Effector CD4-positive, alpha-beta T cell (primary cell): ENCODE data around the gene ETV3L.
A peak's percentile ranks its signal among the peaks of the same experiment; 100 is the strongest.
"Not testable (repeated sequence)": the region's sequence is repeated elsewhere in the genome, so short reads cannot be mapped to it uniquely, and the experiment has no call there.

Experiments
- DNase-seq: peaks from one replicate; pipeline ENCODE4 v3.0.0-alpha.2; 2020

ETV3L gene

DNA sequence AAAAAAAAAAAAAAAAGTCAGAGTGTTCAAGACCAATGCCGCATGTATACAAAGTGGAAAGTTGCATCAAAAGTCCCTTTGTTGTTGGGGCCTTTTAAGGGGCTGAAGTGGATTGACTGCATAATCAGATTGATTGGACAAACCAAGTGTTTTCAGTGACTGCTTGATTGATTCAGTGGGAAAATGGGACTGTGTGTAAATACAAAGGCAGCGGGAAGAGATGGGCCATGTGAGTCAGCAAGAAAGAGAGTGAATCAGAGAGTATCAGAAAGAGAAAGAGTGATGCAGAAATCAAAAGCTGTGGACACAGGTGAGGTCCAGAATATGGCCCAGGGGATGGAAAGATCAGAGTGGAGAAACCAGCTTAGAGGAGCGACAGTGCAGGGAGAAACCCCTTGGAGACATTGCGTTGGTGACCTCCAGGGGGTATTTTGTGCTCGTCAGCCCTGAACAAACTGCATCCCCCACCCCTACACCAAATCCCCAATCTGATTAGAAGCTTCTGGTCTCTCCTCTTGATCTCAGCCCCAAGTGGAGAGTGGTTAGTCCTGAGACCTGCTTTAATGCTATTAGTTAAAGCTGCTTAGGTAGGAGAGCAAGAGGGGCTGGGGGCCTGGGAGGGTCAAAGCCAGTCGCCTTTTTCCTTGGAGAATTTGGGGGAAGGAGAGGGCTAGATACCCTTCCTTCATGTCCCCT is 5.1 kb upstream of the ETV3L start:
- DNase-seq: no peak

DNA sequence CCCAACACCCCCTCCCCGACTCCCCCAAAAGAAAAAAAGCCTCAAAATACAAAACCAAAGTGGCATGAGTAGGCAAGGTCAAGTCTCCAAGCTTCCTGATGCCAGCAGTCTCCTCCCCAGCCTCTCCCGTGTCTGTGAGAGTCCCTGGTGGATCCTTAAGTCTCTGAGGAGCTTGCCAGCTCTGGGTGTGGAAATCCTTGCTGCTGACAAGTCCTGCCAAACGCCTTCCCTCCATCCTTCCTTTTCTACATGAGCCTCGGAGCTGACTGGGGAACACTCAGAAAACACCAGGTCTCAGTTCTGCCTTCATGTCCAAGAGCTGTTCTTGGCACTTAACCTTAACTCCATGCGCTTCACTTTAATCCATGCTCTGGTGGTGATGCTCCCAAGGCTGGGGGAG is 3.7 kb upstream of the ETV3L start:
- DNase-seq: no peak

DNA sequence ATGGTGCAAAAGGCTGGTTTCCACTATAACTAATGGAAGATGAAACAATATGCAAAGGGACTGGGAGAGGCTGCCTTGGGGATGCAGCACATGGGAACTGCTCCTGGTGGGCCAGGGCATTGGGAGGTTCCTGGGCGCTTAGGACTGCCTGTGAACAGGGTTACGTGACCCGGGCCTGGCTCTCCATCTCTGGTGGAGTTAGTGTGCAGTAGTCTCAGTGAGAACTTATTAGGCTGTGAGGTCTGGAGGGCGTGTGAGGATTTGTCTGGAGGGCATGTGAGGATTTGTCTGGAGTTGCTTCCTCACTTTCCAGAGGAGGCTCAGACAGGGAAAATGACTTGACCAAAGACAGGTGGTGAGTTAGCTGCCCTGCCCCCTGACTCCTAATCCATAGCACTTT is 1.5 kb upstream of the ETV3L start:
- DNase-seq: no peak

DNA sequence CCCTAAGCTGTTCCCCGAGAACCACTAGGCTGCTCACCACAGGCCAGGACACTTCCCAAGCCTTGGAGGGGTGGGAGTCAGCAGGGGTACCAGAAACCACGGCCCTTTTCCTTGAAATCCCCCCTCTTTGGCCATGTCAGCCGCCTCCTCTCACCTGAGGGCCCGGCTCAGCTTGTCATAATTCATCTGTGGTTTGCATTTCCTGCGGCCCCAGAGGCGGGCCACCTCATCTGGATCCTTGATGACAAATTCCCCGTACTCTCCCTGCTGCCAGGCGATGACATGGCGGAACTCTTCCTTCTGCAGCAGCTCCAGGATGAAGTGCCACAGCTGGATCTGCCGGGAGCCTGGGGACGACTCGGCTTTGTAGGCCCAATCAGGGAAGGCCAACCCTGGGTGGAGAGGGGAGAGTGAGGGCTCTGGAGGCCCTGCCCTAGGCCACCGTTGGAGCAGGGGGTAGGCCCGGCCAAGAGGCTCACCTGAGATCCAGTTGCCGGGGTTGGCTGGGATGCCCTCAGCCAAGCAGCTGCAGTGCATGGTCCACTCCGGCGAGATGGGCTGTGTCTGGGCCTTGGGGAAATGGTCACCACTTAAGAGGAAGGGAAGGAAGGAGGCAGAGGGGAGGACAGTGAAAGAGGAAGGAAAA is 498 bp downstream of the ETV3L start:
- not testable (repeated sequence) for DNase-seq

DNA sequence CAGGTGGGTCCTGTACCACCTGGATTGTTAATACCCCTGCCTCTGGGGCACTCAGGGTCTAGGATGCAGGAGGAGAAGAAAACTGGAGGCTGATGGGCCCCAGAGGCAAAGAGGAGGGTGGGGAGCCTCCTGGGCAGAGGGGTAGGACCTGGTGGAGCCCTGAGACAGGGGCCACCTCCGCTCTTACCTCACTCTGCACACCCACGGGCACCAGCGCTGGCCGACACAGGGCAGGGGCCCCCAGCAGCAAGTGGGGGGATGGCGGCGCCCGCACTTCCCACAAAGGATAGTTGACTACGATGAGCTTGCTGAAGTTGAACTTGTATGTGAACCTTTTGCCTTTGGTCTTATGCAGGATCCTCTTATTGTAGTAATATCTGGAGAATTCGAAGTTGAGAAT is 1.1 kb downstream of the ETV3L start:
- no peak for DNase-seq

DNA sequence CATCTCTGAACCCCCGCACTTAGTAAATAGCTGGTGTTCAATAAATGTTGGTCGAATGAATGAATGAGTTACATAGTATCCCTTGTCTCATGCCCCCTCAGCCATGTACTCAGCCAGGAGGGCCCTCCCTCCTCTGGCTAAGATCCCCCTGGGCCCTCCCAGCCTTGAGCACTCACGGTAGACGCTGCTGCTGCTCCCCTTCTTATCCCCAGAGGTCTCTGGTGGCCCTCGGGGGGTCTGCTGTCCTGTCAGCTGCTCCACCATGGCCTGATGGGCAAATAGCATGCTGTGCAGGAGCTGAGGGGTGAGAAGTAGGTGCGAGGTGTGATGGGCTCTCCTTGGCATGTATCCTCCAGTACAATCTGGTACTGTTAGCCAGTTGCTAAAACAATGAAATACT is 1.9 kb downstream of the ETV3L start:
- DNase-seq: no peak

DNA sequence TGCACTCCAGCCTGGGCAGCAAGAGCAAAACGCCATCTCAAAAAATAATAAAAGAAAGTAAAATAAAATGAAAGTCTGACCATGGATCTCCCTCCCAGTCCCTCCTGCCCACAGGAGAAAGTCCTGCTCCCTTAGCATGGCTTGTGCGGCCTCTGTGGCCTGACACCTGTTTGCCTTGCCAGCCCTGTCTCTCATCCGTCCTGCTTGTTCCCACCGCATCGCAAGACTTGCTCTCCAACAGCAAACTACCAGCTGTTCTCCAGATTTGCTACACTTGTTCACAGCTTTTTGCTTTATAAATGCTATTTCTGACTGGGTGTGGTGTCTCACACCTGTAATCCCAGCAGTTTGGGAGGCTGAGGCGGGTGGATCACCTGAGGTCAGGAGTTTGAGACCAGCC is 2.7 kb downstream of the ETV3L start:
- DNase-seq: no peak

DNA sequence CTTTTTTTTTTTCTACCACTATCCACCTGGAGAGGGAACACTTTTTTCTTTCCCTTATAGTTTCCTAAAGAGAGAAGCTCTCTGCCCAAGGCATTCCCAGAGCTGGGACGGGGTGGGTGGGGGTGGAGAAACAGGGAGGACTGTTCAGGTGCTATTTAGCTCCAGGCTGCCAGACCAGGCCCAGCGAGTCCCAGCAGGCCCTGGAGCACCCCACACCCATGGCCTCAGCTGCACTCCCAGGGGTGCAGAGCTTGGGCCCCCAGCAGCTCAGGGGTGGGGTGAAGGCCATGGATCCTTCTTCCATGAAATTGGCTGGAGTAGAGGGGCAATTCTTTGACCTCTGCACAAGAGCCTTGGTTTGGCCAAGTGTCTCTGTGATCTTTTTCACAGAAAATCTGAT is 4.1 kb downstream of the ETV3L start:
- no peak for DNase-seq

DNA sequence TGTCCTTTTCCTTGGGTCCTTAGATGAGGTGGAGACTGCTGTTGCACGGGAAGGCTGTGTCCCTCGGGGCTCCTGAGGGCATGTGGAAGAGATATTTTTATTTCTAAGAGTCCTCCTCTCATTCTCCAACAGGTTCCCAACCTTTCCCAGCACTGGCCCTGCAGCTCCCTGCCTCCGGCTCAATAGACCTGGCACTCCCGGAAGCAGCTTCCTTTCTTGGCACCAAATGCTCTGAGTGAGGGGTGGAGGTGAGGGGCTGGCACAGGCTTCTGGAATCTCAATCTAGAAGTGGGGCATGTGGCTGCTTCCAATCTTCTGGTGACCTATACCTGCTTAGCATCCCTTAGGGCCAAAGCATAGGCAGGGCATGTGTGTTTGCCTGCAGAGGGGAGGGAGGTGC is 4.5 kb downstream of the ETV3L start:
- no peak for DNase-seq

DNA sequence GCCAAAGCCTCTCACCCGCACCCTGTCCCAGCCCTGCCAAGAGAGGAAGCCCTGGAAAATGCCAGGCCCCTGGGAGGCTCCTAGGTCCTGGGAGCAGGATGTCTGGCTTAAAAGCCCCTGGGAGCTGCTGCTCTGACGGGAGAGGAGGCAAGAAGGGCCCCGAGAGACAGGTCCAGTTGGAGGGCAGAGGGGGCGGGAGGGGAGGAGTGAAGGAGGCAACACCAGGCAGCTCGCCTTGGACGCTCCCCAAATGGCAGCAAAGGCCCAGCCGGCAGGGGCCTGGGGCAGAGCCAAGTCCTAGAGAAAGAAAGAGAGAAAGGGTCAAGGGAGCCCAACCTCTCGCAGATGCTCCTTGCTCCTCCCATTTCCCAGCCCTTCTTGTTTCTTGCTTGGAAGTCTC is 6.8 kb downstream of the ETV3L start:
- DNase-seq: no peak

DNA sequence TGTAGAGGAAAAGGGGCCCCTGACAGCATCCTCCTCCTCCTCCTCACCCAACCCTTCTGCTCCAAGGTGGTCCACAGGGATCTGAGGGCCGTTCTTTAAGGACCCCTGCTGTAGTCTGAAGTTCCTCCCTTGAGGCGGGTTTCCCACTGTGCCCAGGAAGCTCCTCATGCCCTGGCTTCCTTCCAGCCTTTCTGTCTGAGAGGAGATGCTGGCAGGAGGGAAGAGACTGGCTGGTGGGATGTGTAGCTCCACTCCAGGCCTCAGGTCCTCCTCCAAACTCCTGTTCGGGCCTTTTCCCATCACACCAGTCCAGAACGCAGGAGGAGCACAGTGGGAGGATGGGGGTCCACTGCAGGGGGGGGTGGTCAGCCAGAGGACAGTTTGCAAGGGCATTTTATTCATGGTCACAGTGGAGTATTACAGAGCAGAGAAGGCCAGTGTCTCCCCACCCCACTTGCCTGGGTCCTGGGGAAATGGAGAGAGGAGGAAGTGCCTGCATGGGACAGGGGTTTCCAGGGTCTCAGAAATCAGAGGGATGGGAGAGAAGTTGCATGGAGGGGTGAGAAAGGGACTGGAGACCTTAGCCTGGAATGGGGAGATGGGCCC is 7.8 kb downstream of the ETV3L start:
- DNase-seq: no peak

DNA sequence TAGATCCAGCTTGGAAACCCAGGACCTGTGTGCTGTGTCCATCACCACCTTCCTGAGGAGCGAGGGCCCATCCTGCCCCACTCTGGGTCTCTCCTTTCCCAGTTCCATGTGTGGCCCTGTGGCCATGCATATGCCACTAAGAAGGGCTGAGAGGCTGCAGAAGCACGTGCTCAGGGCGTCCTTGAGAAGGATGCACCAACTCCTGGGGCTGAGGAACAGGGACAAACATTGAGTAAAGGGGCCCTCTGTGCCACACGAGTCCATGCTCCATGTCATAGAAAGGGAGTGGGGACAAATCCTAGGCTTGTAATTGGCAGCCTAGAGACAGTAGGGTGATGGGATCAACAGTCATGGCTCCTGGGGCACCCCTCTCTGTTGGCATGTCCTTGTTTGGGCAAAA is 8.4 kb downstream of the ETV3L start:
- no peak for DNase-seq

DNA sequence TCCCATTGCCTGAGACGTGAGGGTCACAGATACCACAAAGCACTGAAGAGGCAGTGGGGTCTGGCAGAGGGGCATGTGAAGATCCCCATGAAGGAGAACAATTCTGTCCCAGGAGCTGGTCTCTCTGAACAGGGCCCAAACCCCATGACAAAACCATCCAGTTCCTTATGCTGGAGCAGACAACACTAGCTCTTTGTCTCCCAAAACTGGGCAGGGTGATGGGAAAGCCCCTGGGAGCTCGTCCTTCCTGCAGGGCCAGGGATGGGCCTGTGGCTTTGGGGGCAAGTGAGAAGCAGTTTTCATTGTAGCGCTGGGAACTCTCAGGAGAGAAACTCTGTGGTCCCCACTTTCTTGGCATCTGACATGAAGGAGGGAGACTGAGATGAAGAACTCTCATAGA is 8.8 kb downstream of the ETV3L start:
- DNase-seq: no peak

DNA sequence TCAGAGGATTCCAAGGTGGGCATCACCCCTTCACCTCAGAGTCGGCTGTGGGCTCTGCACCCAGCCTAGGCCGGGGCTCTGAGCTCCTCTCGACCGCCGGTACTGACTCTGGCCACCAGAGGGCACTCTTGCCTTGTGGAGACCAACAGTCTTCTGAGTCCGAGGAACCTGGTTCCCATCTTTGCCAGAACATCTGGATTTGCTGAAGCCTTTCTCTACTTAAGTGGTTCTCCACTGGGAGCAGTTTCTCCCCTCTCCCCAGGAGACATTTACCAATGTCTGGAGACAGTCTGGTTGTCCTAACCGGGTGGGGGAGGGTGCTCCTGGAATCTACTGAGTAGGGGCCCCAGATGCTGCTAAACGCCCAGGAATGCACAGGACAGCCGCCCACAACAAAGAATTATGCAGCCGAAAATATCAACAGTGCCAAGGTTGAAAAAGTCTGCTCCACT is 9.4 kb downstream of the ETV3L start:
- DNase-seq: peak; percentile 89

DNA sequence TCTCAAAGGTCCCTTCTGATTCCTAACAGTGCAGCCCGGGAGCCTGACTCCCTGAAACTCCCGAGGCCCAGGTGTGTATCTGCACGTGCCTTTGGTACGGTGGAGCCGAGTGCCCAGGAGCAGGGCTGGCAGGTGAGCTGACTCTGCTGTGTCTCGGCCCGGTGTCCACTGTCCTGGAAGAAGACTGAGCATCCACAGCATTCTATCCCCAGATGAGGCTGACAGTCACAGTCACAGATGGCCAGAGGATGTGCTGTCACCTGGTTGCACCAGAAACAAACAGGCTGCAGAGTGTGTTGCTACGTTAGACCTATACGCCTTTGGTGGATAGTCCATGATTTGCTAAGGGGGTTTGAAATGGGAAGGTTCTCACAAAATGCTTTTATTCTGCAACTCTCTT is 9.8 kb downstream of the ETV3L start:
- no peak for DNase-seq

DNA sequence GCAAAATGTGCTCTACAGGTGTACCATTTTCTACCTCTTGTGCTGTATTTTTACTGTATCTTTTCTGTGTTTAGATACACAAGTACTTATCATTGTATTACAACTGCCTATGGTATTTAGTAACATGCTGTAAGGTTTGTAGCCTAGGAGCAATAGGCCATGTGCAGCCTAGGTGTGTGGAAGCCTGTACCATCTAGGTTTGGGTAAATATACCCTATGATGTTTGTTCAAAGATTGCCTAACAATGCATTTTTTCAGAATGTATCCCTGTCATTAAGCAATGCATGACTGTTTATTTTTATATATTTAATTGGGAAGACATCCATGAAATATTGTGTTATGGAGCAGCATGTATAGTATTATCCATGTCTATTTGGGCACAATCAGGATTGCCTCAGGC is 11.0 kb downstream of the ETV3L start:
- DNase-seq: no peak

DNA sequence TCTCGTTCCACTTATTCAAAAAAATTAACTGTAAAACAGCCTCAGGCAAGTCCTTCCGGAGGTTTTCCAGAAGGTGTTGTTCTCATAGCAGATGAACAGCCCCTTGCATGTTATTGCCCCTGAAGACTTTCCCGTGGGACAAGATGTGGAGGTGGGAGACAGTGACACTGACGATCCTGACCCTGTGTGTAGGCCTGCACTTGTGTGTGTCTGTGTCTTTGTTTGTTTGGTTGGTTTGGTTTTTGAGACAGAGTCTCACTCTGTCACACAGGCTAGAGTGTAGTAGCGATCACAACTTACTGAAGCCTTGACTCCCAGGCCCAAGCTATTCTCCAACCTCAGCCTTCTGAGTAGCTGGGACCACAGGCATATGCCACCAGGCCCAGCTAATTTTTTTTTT is 12.6 kb downstream of the ETV3L start:
- no peak for DNase-seq

DNA sequence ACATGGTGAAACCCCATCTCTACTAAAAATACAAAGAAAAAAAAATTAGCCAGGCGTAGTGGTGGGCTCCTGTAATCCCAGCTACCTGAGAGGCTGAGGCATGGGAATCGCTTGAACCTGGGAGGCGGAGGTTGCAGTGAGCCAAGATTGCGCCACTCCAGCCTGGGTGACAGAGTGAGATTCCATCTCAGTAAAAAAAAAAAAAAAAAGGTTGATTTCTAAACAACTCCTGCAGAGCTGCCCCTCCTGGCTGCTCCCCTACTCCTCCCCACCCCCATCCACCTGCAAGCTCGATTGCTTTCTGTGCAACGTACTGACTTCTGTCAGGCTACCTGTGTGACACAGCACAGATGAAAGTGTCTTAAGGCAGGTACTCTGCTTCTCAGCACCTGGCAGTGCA is 13.3 kb downstream of the ETV3L start:
- no peak for DNase-seq

DNA sequence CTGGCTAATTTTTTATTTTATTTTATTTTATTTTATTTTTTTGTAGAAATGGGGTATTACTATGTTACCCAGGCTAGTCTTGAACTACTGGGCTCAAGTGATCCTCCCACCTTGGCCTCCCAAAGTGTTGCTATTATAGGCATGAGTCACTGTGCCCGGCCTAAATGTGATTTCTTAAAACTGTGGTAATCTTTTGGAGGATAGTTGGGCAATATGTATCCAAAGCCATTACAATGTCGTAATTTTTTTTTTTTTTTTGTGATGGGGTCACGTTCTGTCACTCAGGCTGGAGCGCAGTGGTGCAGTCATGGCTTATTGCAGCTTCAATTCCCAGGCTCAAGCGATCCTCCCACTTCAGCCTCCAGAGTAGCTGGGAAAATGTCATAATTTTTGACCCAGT is 14.2 kb downstream of the ETV3L start:
- no peak for DNase-seq

DNA sequence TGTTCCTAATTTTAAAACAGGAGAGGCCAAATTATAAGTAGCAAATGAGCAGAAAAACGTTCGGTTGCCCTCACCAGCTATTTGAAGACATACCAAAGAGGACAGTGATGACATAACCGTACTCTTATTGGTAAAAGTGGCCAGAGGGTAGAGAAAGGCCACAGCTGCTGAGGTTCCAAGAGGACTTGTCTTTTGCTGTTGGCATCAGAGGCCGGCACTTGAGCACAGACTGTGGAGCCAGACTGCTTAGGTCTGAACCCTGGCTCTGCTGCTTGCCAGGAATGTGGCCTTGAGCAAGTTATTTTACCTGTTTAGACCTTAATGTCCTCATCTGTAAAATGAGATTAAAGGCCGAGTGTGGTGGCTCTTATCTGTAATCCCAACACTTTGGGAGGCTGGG is 14.9 kb downstream of the ETV3L start:
- no peak for DNase-seq

DNA sequence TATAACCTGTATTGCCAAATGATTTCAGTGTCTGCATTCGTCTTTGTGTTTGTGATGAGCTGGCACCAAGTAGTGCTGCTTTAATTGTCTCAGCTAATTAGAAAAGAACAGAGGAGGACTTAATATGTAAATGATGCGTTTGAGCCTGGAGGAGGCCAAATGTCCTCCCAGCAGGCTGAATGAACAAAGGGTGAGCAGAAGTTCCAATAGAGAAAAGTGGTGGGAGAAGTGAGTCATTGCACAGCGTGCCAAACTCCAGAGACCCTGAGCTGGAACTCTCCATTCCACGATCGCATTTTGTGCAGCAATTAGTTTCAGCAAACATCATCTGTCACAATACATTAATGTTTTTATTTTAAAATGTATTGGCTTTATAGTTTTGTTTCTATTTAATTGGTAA is 17.9 kb downstream of the ETV3L start:
- DNase-seq: no peak

DNA sequence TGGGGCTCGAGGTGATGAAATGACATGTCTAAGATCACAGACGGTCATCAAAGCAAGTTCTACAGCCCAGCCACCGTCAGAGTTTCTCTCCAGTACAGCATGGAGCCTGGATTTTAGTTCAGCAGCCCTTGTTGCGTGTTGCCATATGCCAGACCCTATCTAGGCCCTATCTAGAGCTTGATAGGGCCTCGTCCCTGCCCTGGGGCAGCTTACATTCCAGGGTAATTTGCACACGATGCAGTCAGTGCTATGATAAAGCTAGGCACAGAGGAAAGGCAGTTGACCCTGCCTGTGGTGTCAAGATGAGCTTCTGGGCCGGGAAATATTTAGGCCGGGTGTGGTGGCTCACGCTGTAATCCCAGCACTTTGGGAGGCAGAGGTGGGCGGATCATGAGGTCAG is 18.9 kb downstream of the ETV3L start:
- DNase-seq: no peak

DNA sequence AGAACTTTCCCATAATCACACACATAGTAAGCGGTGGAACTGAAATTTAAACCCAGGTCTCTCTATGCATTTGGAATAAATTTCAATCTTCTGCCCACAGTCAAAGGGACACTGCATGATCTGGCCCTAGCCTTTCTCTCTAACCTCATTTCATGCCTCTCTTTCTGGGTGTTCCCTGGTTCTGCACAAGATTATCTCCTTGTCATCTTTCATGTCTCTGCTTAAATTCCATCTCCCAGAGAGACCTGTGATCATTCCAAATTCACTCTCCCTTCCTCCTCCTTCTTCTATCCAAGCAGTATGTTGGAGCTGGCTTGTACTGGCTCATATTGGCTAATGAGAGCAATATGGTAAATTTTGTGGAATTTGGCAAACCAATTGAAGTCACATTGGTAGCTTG is 22.2 kb downstream of the ETV3L start:
- DNase-seq: no peak

DNA sequence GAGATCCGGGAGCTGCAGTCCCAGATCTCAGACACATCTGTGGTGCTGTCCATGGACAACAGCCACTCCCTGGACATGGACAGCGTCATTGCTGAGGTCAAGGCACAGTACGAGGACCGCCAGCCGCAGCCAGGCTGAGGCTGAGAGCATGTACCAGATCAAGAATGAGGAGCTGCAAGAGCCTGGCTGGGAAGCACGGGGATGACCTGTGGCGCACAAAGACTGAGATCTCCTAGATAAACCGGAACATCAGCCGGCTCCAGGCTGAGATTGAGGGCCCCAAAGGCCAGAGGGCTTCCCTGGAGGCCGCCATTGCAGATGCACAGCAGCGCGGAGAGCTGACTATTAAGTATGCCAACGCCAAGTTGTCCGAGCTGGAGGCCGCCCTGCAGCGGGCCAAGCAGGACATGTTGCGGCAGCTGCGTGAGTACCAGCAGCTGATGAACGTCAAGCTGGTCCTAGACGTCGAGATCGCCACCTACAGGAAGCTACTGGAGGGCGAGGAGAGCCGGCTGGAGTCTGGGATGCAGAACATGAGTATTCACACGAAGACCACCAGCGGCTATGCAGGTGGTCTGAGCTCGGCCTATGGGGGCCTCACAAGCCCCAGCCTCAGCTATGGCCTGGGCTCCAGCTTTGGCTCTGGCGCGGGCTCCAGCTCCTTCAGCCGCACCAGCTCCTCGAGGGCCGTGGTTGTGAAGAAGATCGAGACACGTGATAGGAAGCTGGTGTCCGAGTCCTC is 25.5 kb downstream of the ETV3L start:
- DNase-seq: no peak
